Adrenal gland (tissue), 12 donors: ENCODE results near the gene TRPV4. TPM values are rescaled to one million over a fixed set of nuclear protein-coding genes. Genes with fewer than 3 reads are reported as not detected.

Experiments
- DNase-seq, 7 donors: peaks; one replicate each; pipeline ENCODE4 v3.0.0-alpha.2; 2019 to 2020
- H3K27ac ChIP-seq, 5 donors: fragments of 200-600 bp; sonication (generic) in 4 of 5; 1 replicate in 3 of 5; 2 replicates in 2 of 5; pipeline versions ENCODE4 v1.5.1 to v1.8.0; 2016 to 2020; ENCODE audit warnings: mild to moderate bottlenecking in 1 of 5
- H3K27me3 ChIP-seq: fragments of 200-600 bp; 2 replicates; pipeline ENCODE4 v1.8.0; 2021
- H3K36me3 ChIP-seq, 2 donors: fragments of 200-600 bp; replicated peaks in 1 of 2; 1 replicate in 1 of 2; 2 replicates in 1 of 2; pipeline versions ENCODE4 v1.5.1 to v1.8.0; 2018 to 2022
- H3K4me1 ChIP-seq, 2 donors: fragments of 200-600 bp; replicated peaks in 1 of 2; 1 replicate in 1 of 2; 2 replicates in 1 of 2; pipeline versions ENCODE4 v1.5.1 to v1.8.0; 2018 to 2021
- H3K4me3 ChIP-seq, 4 donors: fragments of 200-600 bp; sonication (generic) in 3 of 4; one replicate each; pipeline ENCODE4 v1.5.1; 2016 to 2018
- H3K9me3 ChIP-seq, 3 donors: fragments of 200-600 bp; sonication (generic) in 1 of 3; replicated peaks in 1 of 3; 1 replicate in 2 of 3; 2 replicates in 1 of 3; pipeline versions ENCODE4 v1.5.1 to v1.8.0; 2016 to 2021
- POLR2A ChIP-seq, 2 donors: fragments of 450-650 bp; IDR thresholded peaks; one replicate each; pipeline ENCODE4 v1.6.1; 2017; ENCODE audit warnings: antibody characterized with exemption in 2 of 2, mild to moderate bottlenecking in 2 of 2, moderate library complexity in 1 of 2
- WGBS, 4 donors: extraction: QIAGEN DNeasy Blood & Tissue Kit in 2 of 4; methylation state at CpG; one replicate each; pipeline versions ENCODE4 v1.1.5 to v1.1.7; 2013 to 2017; 5-methylcytosine and 5-hydroxymethylcytosine counted together
- intact Hi-C, 2 donors: fragments of 100-400 bp; cut with DNase I; formaldehyde crosslinking; loops; one replicate each; pipeline versions ENCODE4 v1.14.1 to v1.15.0; 2022 to 2023
- polyA plus RNA-seq, 3 donors: library from polyadenylated mRNA; stranded (reverse); fragments of 200-250 nt in 2 of 3; fragments of 350-450 nt in 1 of 3; fragmentation: Illumina TruSeq in 1 of 3; extraction: RNeasy Lipid Tissue Mini Kit (QIAGEN cat#74804) in 1 of 3; gene quantifications; one replicate each; pipeline ENCODE4 v1.2.3, GENCODE V29; 2013 to 2014
- total RNA-seq, 9 donors: library from RNA; depleted of rRNA in 4 of 9; stranded (reverse); fragments of >200 nt in 4 of 9; fragments of 120-200 nt in 1 of 9; fragmentation: NEBNext Ultra II Directional in 1 of 9; extraction: Animal tissue kit (Norgen Biotek cat#: 25700) in 1 of 9; gene quantifications; one replicate each; pipeline versions ENCODE4 v1.1.0 to v1.2.4, GENCODE V29; 2013 to 2023
- TF ChIP-seq, protein P1 (sequence below), 6 experiments: fragments of 450-650 bp in 4 of 6; fragments of 200-600 bp in 2 of 6; sonication (generic) in 1 of 6; IDR thresholded peaks; 1 replicate in 5 of 6; 2 replicates in 1 of 6; pipeline versions ENCODE4 v1.5.1 to v1.8.0; 2016 to 2021; ENCODE audit warnings: antibody characterized with exemption in 6 of 6, mild to moderate bottlenecking in 2 of 6, moderate library complexity in 1 of 6
- donor health status: healthy with polysubstance abuse.
- donor health status: Bipolar disorder and iron deficiency.
- donor health status: DM: yes; HTN: yes; CAD: no.
- donor health status: DM: no; HTN: no; CAD: no.
- donor health status: DM: no; HTN: no; CAD: no.
- donor health status: DM: yes; HTN: yes; CAD: no.

The TRPV4 gene
- total and polyA plus RNA-seq, 12 donors, result 0.30 to 5.9 (median 1.4) TPM

- no peak for DNase-seq
- TF ChIP-seq, protein P1, sequence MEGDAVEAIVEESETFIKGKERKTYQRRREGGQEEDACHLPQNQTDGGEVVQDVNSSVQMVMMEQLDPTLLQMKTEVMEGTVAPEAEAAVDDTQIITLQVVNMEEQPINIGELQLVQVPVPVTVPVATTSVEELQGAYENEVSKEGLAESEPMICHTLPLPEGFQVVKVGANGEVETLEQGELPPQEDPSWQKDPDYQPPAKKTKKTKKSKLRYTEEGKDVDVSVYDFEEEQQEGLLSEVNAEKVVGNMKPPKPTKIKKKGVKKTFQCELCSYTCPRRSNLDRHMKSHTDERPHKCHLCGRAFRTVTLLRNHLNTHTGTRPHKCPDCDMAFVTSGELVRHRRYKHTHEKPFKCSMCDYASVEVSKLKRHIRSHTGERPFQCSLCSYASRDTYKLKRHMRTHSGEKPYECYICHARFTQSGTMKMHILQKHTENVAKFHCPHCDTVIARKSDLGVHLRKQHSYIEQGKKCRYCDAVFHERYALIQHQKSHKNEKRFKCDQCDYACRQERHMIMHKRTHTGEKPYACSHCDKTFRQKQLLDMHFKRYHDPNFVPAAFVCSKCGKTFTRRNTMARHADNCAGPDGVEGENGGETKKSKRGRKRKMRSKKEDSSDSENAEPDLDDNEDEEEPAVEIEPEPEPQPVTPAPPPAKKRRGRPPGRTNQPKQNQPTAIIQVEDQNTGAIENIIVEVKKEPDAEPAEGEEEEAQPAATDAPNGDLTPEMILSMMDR (IDR thresholded peaks at IDR 0.05), result no peak
- TF ChIP-seq POLR2A (IDR thresholded peaks at IDR 0.05), result no peak
- intact Hi-C loops, result no loop called here
- Histone ChIP-seq H3K4me1 (no peaks in the 10 kb centered on the region), H3K9me3 (no peaks in the 10 kb centered on the region), H3K27ac (no peak overlapping the region), H3K27me3 (no peaks in the 10 kb centered on the region), H3K36me3 (no peaks in the 10 kb centered on the region), H3K4me3 (no peak overlapping the region)
- WGBS, 4 donors, result 73 to 86% (median 75%) methylated on average over 5 of the region's 5 CpGs
Measured at GRCh38 chr12:109811624-109811995, 21.6 kb downstream of the TRPV4 start.

DNA sequence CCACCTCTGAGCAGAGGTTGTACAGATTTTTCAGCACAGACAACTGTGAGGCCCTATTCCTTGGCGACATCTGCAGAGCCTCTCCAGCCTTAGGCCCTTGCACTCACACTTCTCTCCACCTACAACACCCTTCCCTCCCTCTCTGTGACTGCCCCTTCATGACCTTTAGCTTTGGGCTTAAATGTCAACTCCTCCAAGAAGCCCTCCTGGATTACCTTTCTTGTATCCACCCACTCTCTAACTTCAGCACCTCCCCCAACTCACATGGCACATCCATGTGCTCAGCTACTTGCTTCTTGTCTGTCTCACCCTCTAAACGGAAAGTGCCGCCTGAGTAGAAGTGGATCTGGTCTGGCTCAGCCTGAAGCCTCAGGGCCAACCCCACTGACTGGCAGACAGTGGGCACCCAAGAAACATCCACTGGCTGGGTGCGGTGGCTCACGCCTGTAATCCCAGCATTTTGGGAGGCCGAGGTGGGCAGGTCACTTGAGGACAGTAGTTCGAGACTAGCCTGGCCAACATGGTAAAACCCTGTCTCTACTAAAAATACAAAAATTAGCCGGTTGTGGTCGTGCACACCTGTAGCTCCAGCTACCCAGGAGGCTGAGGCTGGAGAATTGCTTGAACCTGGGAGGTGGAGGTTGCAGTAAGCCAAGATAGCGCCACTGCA, 22.1 kb downstream of the TRPV4 start:
- Histone ChIP-seq H3K4me1 (no peaks in the 10 kb centered on the region), H3K4me3 (no peak overlapping the region), H3K27ac (no peak overlapping the region), H3K9me3 (no peaks in the 10 kb centered on the region), H3K36me3 (no peaks in the 10 kb centered on the region), H3K27me3 (no peaks in the 10 kb centered on the region)
- WGBS, 4 donors, result 84 to 90% (median 86%) methylated on average over 10 of the region's 10 CpGs
- no peak for DNase-seq
- TF ChIP-seq, protein P1 (IDR thresholded peaks at IDR 0.05), result no peak
- TF ChIP-seq POLR2A (IDR thresholded peaks at IDR 0.05), result no peak
- intact Hi-C loops, result no loop called here

DNA sequence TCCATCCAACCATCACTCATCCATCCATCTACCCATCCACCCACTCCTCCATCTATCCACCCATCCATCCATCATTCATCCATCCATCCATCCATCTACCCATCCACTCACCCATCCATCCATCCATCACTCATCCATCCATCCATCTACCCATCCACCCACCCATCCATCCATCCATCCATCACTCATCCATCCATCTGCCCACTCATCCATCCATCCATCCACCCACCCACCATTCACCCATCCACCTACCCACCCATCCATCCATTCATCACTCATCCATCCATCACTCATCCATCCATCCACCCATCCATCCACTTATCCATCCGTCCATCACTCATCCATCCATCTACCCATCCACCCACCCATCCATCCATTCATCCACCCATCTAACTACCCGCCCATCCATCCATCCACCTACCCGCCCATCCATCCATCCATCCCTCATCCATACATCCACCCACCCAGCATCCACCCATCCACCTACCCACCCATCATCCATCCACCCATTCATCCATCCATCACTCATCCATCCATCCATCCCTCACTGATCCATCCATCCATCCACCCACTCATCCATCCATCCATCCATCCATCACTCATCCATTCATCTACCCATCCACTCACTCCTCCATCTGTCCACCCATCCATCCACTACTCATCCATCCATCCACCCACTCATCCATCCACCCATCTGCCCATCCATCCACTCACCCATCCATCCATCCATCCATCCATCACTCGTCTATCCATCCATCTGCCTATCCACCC, 24.1 kb downstream of the TRPV4 start:
- Histone ChIP-seq H3K4me3 (no peak overlapping the region), H3K4me1 (no peaks in the 10 kb centered on the region), H3K9me3 (no peaks in the 10 kb centered on the region), H3K36me3 (no peaks in the 10 kb centered on the region), H3K27ac (no peak overlapping the region), H3K27me3 (no peaks in the 10 kb centered on the region)
- DNase-seq, result no peak
- 83 to 94% (median 90%) methylated on average over 4 of the region's 4 CpGs for WGBS, 4 donors
- intact Hi-C loops, result loop anchor here (2.0 to 5.0 kb wide), 2 partner anchors 33 to 36 kb away; no protein-coding TSS in a partner anchor
- TF ChIP-seq, protein P1 (IDR thresholded peaks at IDR 0.05), result no peak
- no peak for TF ChIP-seq POLR2A (IDR thresholded peaks at IDR 0.05)

GRCh38 chr12:109807954-109808643, 25.1 kb downstream of the TRPV4 start:
- Histone ChIP-seq H3K27me3 (no peaks in the 10 kb centered on the region), H3K4me1 (no peaks in the 10 kb centered on the region), H3K36me3 (no peaks in the 10 kb centered on the region), H3K9me3 (no peaks in the 10 kb centered on the region), H3K27ac (no peak overlapping the region), H3K4me3 (no peak overlapping the region)
- no peak for TF ChIP-seq POLR2A (IDR thresholded peaks at IDR 0.05)
- TF ChIP-seq, protein P1 (IDR thresholded peaks at IDR 0.05), result no peak
- DNase-seq, result no peak
- 91 to 94% (median 93%) methylated on average over 12 of the region's 12 CpGs for WGBS, 4 donors
- intact Hi-C loops, result loop anchor here (2.0 to 5.0 kb wide), 2 partner anchors 34 to 37 kb away; no protein-coding TSS in a partner anchor
